Right lobe of liver (tissue), 6 donors: ENCODE data around the gene GSG1L. TPM values are rescaled to one million over a fixed set of nuclear protein-coding genes. Genes with fewer than 3 reads are reported as not detected.

Source experiments
- ATAC-seq, 4 donors: fragments of 200-7000 bp; cut with Tn5 transposase; one replicate each; pipeline ENCODE4 v1.9.1; 2020; ENCODE audit warnings: mild to moderate bottlenecking in 4 of 4, moderate library complexity in 4 of 4
- DNase-seq, 3 donors: peaks; one replicate each; pipeline ENCODE4 v3.0.0-alpha.2; 2020
- H3K27ac ChIP-seq, 3 donors: fragments of 200-600 bp; one replicate each; pipeline ENCODE4 v1.8.0; 2022
- H3K27me3 ChIP-seq, 2 donors: fragments of 200-600 bp; one replicate each; pipeline ENCODE4 v1.8.0; 2022
- H3K36me3 ChIP-seq, 4 donors: fragments of 200-600 bp; sonication (generic) in 1 of 4; one replicate each; pipeline versions ENCODE4 v1.5.1 to v1.8.0; 2017 to 2022; ENCODE audit warnings: control low read depth in 1 of 4
- H3K4me1 ChIP-seq, 4 donors: fragments of 200-600 bp; sonication (generic) in 1 of 4; one replicate each; pipeline versions ENCODE4 v1.5.1 to v1.8.0; 2017 to 2022; ENCODE audit warnings: control low read depth in 1 of 4
- H3K4me3 ChIP-seq, 3 donors: fragments of 200-600 bp; one replicate each; pipeline ENCODE4 v1.8.0; 2022
- H3K9me3 ChIP-seq, 4 donors: fragments of 200-600 bp; sonication (generic) in 1 of 4; one replicate each; pipeline versions ENCODE4 v1.5.1 to v1.8.0; 2017 to 2022; ENCODE audit warnings: control low read depth in 1 of 4
- CTCF ChIP-seq, 4 donors: fragments of 200-600 bp in 3 of 4; fragments of 450-650 bp in 1 of 4; IDR thresholded peaks; one replicate each; pipeline versions ENCODE4 v1.5.1 to v1.8.0; 2016 to 2022; ENCODE audit warnings: antibody characterized with exemption in 4 of 4, mild to moderate bottlenecking in 2 of 4
- POLR2A ChIP-seq: fragments of 450-650 bp; IDR thresholded peaks from one replicate; pipeline ENCODE4 v1.6.1; 2017; ENCODE audit warnings: antibody characterized with exemption, mild to moderate bottlenecking
- WGBS: methylation state at CpG from one replicate; pipeline ENCODE4 v1.1.6; 2018; ENCODE audit warnings: low coverage, low lambda C conversion rate; ENCODE audit not compliant: insufficient coverage; ENCODE audit errors: missing lambda C conversion rate; 5-methylcytosine and 5-hydroxymethylcytosine counted together
- intact Hi-C, 2 donors: fragments of 100-400 bp; cut with DNase I; formaldehyde crosslinking; loops; one replicate each; pipeline versions ENCODE4 v1.11.2 to v1.14.1; 2022
- total RNA-seq, 6 experiments: library from RNA; depleted of rRNA in 2 of 6; stranded (reverse); fragments of >200 nt in 2 of 6; fragmentation: NEBNext Ultra II Directional in 3 of 6; extraction: Animal tissue kit (Norgen Biotek cat#: 25700) in 3 of 6; gene quantifications; one replicate each; pipeline versions ENCODE4 v1.1.0 to v1.2.4, GENCODE V29; 2016 to 2023
- donor health status: DM: no; HTN: yes; CAD: no.
- donor health status: DM: no; HTN: no; CAD: no.
- donor health status: DM: no; HTN: no; CAD: no.
- donor health status: DM: no; HTN: yes; CAD: no.
- donor health status: DM: no; HTN: yes; CAD: no.

The GSG1L gene
- total RNA-seq, 6 experiments from 2014 or later, result 0.33 TPM; not detected in 5

GRCh38 chr16:28105954-28106353, 42.4 kb upstream of the GSG1L start:
- Histone ChIP-seq H3K27ac (peak overlapping the region in 2 of 3 donors; percentile 41 to 71), H3K36me3 (peaks cover 0 to 67% (median 26%) of the 10 kb centered on the region in 4 donors), H3K4me1 (peaks cover 0 to 22% (median 10%) of the 10 kb centered on the region in 4 donors), H3K9me3 (no peaks in the 10 kb centered on the region), H3K4me3 (no peak overlapping the region), H3K27me3 (no peaks in the 10 kb centered on the region)
- ATAC-seq (no peak), DNase-seq (no peak)
- 92% methylated on average over 2 of the region's 7 CpGs for WGBS
- intact Hi-C loops, result loop anchor here in 1 of 2 donors (10.0 kb wide), 1 partner anchor 99 kb away; no protein-coding TSS in a partner anchor
- TF ChIP-seq POLR2A, result no peak

- WGBS, result 31% methylated on average over 3 of the region's 3 CpGs
- H3K4me1 ChIP-seq, result peaks cover 0 to 22% (median 10%) of the 10 kb centered on the region in 4 donors
- no peak overlapping the region for H3K4me3 ChIP-seq
- DNase-seq, result no peak
- TF ChIP-seq CTCF (IDR thresholded peaks at IDR 0.05) (peak in 2 of 4 donors; percentile 17 to 28), POLR2A (no peak)
- peak; percentile 74 to 83 (median 81) for ATAC-seq
- no peaks in the 10 kb centered on the region for H3K27me3 ChIP-seq
- peak overlapping the region in 2 of 3 donors; percentile 41 to 71 for H3K27ac ChIP-seq
- peaks cover 0 to 68% (median 29%) of the 10 kb centered on the region in 4 donors for H3K36me3 ChIP-seq
- intact Hi-C loops, result loop anchor here in 1 of 2 donors (10.0 kb wide), 1 partner anchor 100 kb away; no protein-coding TSS in a partner anchor
- H3K9me3 ChIP-seq, result no peaks in the 10 kb centered on the region
These were observed 41.8 kb upstream of the GSG1L start for GRCh38 chr16:28105297-28105696.

- ATAC-seq, result no peak
- no peak overlapping the region for H3K4me3 ChIP-seq
- no peak overlapping the region for H3K27ac ChIP-seq
- no peaks in the 10 kb centered on the region for H3K27me3 ChIP-seq
- intact Hi-C loops, result loop anchor here in 1 of 2 donors (10.0 kb wide), 1 partner anchor 100 kb away; no protein-coding TSS in a partner anchor
- H3K9me3 ChIP-seq, result no peaks in the 10 kb centered on the region
- peaks cover 0 to 72% (median 29%) of the 10 kb centered on the region in 4 donors for H3K36me3 ChIP-seq
- H3K4me1 ChIP-seq, result peaks cover 0 to 22% (median 10%) of the 10 kb centered on the region in 4 donors
- no peak for TF ChIP-seq CTCF (IDR thresholded peaks at IDR 0.05)
- TF ChIP-seq POLR2A, result no peak
- WGBS, result 92% methylated on average over 5 of the region's 16 CpGs
- no peak for DNase-seq
These were observed 40.9 kb upstream of the GSG1L start for GRCh38 chr16:28104404-28104803.

- Histone ChIP-seq H3K27ac (no peak overlapping the region), H3K9me3 (no peaks in the 10 kb centered on the region), H3K36me3 (peaks cover 0 to 70% (median 29%) of the 10 kb centered on the region in 4 donors), H3K4me3 (no peak overlapping the region), H3K4me1 (peaks cover 0 to 22% (median 10%) of the 10 kb centered on the region in 4 donors), H3K27me3 (no peaks in the 10 kb centered on the region)
- 93% methylated on average over 8 of the region's 14 CpGs for WGBS
- intact Hi-C loops, result loop anchor here in 1 of 2 donors (10.0 kb wide), 1 partner anchor 101 kb away; no protein-coding TSS in a partner anchor
- TF ChIP-seq POLR2A, result no peak
- TF ChIP-seq CTCF (IDR thresholded peaks at IDR 0.05), result no peak
- DNase-seq (no peak), ATAC-seq (no peak)
These were observed 40.1 kb upstream of the GSG1L start for GRCh38 chr16:28103516-28104170.

GRCh38 chr16:28101533-28101890, 38.0 kb upstream of the GSG1L start:
- Histone ChIP-seq H3K27me3 (no peaks in the 10 kb centered on the region), H3K36me3 (peaks cover 0 to 60% (median 28%) of the 10 kb centered on the region in 4 donors), H3K4me3 (no peak overlapping the region), H3K4me1 (peaks cover 0 to 17% (median 6%) of the 10 kb centered on the region in 4 donors), H3K9me3 (no peaks in the 10 kb centered on the region), H3K27ac (no peak overlapping the region)
- TF ChIP-seq POLR2A (no peak), CTCF (IDR thresholded peaks at IDR 0.05) (no peak)
- DNase-seq, result no peak
- 100% methylated on average over 2 of the region's 6 CpGs for WGBS
- intact Hi-C loops, result loop anchor here in 1 of 2 donors (10.0 kb wide), 1 partner anchor 103 kb away; no protein-coding TSS in a partner anchor
- ATAC-seq, result no peak
